Neuron (in vitro differentiated cells): ENCODE measurements around the gene ROBO1.

Source experiments
- H2AFZ ChIP-seq: one replicate; pipeline ENCODE4 v1.6.1; 2013; ENCODE audit warnings: low read depth, mild to moderate bottlenecking, inconsistent platforms, low read length, moderate library complexity
- H3K27me3 ChIP-seq: one replicate; pipeline ENCODE4 v1.6.1; 2013; ENCODE audit warnings: low read length; ENCODE audit not compliant: insufficient read depth
- H3K36me3 ChIP-seq: one replicate; pipeline ENCODE4 v1.6.1; 2013; ENCODE audit warnings: low read length; ENCODE audit not compliant: insufficient read depth
- H3K4me1 ChIP-seq: one replicate; pipeline ENCODE4 v1.6.1; 2013; ENCODE audit warnings: low read length; ENCODE audit not compliant: insufficient read depth
- H3K4me3 ChIP-seq: 2 replicates; pipeline ENCODE4 v1.5.1; 2013; ENCODE audit warnings: mild to moderate bottlenecking, low read length, moderate library complexity
- H3K9me3 ChIP-seq: one replicate; pipeline ENCODE4 v1.6.1; 2013; ENCODE audit warnings: low read length

The ROBO1 gene

GRCh38 chr3:79284781-79285180, 483.0 kb downstream of the ROBO1 start:
- Histone ChIP-seq H3K27me3 (no peaks in the 10 kb centered on the region), H3K36me3 (no peaks in the 10 kb centered on the region), H3K4me3 (no peak overlapping the region), H3K9me3 (no peaks in the 10 kb centered on the region), H2AFZ (no peak overlapping the region), H3K4me1 (no peaks in the 10 kb centered on the region)

- Histone ChIP-seq H3K4me1 (no peaks in the 10 kb centered on the region), H3K9me3 (no peaks in the 10 kb centered on the region), H3K36me3 (no peaks in the 10 kb centered on the region), H2AFZ (no peak overlapping the region), H3K4me3 (no peak overlapping the region), H3K27me3 (no peaks in the 10 kb centered on the region)
Measured at GRCh38 chr3:79278681-79279080, 489.1 kb downstream of the ROBO1 start.

GRCh38 chr3:79268422-79268821, 499.4 kb downstream of the ROBO1 start:
- Histone ChIP-seq H3K36me3 (no peaks in the 10 kb centered on the region), H3K4me3 (no peak overlapping the region), H3K9me3 (no peaks in the 10 kb centered on the region), H3K4me1 (peaks cover 16% of the 10 kb centered on the region), H3K27me3 (no peaks in the 10 kb centered on the region), H2AFZ (no peak overlapping the region)

DNA sequence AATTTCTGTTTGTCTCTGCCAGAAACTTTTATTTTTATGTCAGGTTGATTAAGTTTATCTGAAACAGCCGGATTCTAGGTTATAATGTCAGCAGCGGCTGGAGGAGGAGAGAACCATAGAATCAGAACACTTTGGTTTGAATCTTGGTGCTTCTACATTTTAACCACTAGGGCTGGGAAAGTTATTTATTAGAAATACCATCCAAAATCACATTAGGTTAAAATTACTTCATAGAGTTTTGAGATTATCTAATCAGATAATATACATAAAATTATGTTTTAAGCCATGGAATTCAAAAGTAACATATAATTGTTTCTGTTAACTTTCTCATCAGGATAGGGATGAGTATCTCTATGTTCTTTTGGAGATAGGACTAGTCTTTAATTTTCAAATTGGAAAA, 502.9 kb downstream of the ROBO1 start:
- H3K4me3 ChIP-seq = no peak overlapping the region
- no peak overlapping the region for H2AFZ ChIP-seq
- no peaks in the 10 kb centered on the region for H3K36me3 ChIP-seq
- H3K4me1 ChIP-seq = peaks cover 12% of the 10 kb centered on the region
- no peaks in the 10 kb centered on the region for H3K27me3 ChIP-seq
- H3K9me3 ChIP-seq = no peaks in the 10 kb centered on the region

GRCh38 chr3:79263423-79263822, 504.4 kb downstream of the ROBO1 start:
- no peaks in the 10 kb centered on the region for H3K36me3 ChIP-seq
- H3K9me3 ChIP-seq = no peaks in the 10 kb centered on the region
- H2AFZ ChIP-seq = no peak overlapping the region
- no peak overlapping the region for H3K4me3 ChIP-seq
- no peaks in the 10 kb centered on the region for H3K27me3 ChIP-seq
- H3K4me1 ChIP-seq = peaks cover 12% of the 10 kb centered on the region

DNA sequence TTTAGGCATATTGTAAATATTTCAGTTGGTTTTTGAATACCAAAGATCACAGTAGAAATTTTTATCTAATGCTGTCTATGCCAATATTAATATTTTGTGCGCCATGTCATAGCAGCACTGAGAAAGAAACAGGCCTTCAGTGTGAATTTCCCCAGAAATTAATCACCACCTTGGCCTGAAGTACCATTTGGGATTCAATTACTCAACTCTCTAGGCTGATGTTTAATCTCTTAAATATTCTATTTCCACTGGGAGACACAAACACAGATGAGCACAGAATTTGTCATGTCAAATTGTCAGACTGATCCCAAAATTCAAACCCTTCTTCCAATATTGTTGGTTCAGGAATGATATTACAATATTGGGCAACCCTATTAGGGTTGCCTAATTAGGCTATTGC, 509.3 kb downstream of the ROBO1 start:
- Histone ChIP-seq H3K27me3 (no peaks in the 10 kb centered on the region), H2AFZ (no peak overlapping the region), H3K4me3 (no peak overlapping the region), H3K9me3 (no peaks in the 10 kb centered on the region), H3K36me3 (no peaks in the 10 kb centered on the region), H3K4me1 (no peaks in the 10 kb centered on the region)

- Histone ChIP-seq H3K4me1 (no peaks in the 10 kb centered on the region), H2AFZ (no peak overlapping the region), H3K27me3 (no peaks in the 10 kb centered on the region), H3K4me3 (no peak overlapping the region), H3K9me3 (no peaks in the 10 kb centered on the region), H3K36me3 (no peaks in the 10 kb centered on the region)
Measured at GRCh38 chr3:79257791-79258190, 510.0 kb downstream of the ROBO1 start.

GRCh38 chr3:79255702-79256101, 512.1 kb downstream of the ROBO1 start:
- Histone ChIP-seq H3K4me1 (no peaks in the 10 kb centered on the region), H3K27me3 (no peaks in the 10 kb centered on the region), H3K4me3 (no peak overlapping the region), H2AFZ (no peak overlapping the region), H3K9me3 (no peaks in the 10 kb centered on the region), H3K36me3 (no peaks in the 10 kb centered on the region)

GRCh38 chr3:79255292-79255691, 512.5 kb downstream of the ROBO1 start:
- H3K36me3 ChIP-seq = no peaks in the 10 kb centered on the region
- no peaks in the 10 kb centered on the region for H3K4me1 ChIP-seq
- no peak overlapping the region for H3K4me3 ChIP-seq
- H2AFZ ChIP-seq = no peak overlapping the region
- no peaks in the 10 kb centered on the region for H3K27me3 ChIP-seq
- no peaks in the 10 kb centered on the region for H3K9me3 ChIP-seq

DNA sequence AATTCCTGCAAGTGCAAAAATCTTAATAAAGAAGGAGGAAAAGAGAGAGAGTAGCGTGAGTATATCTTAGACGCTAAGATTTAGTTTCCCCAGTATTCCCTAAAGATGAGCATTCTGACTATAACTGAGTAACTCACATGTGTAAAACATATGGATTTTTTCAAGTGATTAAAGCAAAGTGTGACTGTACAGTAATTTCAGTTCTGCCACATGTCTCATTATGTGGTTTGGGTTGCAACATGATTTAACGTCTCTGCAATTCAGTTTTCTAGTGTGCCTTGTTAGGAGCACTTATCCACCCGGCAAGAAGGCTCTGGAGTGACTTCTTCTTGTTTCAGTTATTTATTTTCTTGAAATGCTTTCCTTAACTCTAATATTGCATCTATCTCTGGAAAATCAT, 514.1 kb downstream of the ROBO1 start:
- Histone ChIP-seq H2AFZ (no peak overlapping the region), H3K27me3 (no peaks in the 10 kb centered on the region), H3K36me3 (no peaks in the 10 kb centered on the region), H3K9me3 (no peaks in the 10 kb centered on the region), H3K4me3 (no peak overlapping the region), H3K4me1 (no peaks in the 10 kb centered on the region)

DNA sequence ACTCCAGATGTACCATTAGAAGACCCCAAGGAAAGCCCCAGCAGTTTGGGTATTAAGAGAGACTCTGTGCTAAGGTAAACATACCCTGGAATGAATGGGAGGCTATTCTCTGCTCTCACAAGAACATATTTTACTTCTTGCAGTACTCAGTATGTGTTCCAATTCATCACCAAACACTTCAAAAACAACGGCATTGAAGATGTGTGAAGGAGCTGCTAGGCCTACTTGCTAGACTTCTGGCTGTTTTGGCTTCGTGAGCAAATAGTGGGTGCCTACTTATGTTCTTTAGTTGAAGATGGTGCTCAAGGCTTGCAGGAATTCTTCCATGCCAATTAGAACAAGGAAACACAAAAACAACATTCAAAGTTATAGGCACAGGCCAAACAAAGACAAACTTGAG, 514.5 kb downstream of the ROBO1 start:
- no peak overlapping the region for H2AFZ ChIP-seq
- H3K27me3 ChIP-seq = no peaks in the 10 kb centered on the region
- no peaks in the 10 kb centered on the region for H3K4me1 ChIP-seq
- H3K4me3 ChIP-seq = no peak overlapping the region
- no peaks in the 10 kb centered on the region for H3K36me3 ChIP-seq
- no peaks in the 10 kb centered on the region for H3K9me3 ChIP-seq

DNA sequence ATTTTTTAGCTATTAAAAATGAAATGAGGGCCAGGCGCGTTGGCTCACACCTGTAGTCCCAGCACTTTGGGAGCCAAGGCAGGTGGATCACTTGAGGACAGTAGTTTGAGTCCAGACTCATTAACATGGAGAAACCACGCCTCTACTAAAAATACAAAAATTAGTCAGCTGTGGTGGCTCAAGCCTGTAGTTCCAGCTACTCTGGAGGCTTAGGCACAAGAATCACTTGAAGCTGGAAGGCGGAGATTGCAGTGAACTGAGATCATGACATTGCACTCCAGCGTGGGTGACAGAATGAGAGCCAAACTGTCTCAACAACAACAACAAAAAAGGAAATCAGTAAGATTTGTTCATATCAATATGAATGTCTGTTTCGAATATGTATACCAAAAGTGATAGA, 517.1 kb downstream of the ROBO1 start:
- no peaks in the 10 kb centered on the region for H3K27me3 ChIP-seq
- H3K36me3 ChIP-seq = no peaks in the 10 kb centered on the region
- H2AFZ ChIP-seq = no peak overlapping the region
- no peak overlapping the region for H3K4me3 ChIP-seq
- H3K4me1 ChIP-seq = peaks cover 3% of the 10 kb centered on the region
- H3K9me3 ChIP-seq = no peaks in the 10 kb centered on the region

DNA sequence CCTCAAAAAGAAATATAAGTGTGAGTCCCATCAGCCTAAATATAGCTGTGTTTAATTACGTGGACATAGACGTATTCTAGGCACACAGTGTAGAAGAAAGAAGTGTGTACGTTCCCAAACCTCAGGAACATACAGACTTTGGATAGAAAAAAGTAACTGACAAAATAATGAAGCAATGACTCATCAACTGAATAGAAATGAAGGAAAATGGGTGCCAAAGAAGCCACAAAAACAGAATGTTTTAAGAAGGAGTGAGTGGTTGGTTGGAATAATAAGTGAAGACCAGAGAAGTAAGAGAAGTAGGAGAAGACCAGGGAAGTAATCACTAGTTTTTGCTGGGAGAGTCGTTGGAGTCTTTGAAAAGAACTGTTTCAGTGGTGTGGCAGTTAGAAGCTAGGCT, 518.1 kb downstream of the ROBO1 start:
- Histone ChIP-seq H3K9me3 (no peaks in the 10 kb centered on the region), H3K27me3 (no peaks in the 10 kb centered on the region), H3K4me3 (no peak overlapping the region), H3K36me3 (no peaks in the 10 kb centered on the region), H2AFZ (no peak overlapping the region), H3K4me1 (peaks cover 3% of the 10 kb centered on the region)

- Histone ChIP-seq H3K9me3 (no peaks in the 10 kb centered on the region), H3K4me1 (peaks cover 3% of the 10 kb centered on the region), H3K36me3 (no peaks in the 10 kb centered on the region), H2AFZ (peak overlapping the region; percentile 35), H3K4me3 (no peak overlapping the region), H3K27me3 (no peaks in the 10 kb centered on the region)
Measured at GRCh38 chr3:79247725-79248043, 520.1 kb downstream of the ROBO1 start.
